Measurements from ENCODE around the gene PDZD7. TPM values are rescaled to one million over a fixed set of nuclear protein-coding genes. Genes with fewer than 3 reads are reported as not detected.

Gene PDZD7
- total RNA-seq, 1 donor from 2014 or later = 0.53 TPM

DNA sequence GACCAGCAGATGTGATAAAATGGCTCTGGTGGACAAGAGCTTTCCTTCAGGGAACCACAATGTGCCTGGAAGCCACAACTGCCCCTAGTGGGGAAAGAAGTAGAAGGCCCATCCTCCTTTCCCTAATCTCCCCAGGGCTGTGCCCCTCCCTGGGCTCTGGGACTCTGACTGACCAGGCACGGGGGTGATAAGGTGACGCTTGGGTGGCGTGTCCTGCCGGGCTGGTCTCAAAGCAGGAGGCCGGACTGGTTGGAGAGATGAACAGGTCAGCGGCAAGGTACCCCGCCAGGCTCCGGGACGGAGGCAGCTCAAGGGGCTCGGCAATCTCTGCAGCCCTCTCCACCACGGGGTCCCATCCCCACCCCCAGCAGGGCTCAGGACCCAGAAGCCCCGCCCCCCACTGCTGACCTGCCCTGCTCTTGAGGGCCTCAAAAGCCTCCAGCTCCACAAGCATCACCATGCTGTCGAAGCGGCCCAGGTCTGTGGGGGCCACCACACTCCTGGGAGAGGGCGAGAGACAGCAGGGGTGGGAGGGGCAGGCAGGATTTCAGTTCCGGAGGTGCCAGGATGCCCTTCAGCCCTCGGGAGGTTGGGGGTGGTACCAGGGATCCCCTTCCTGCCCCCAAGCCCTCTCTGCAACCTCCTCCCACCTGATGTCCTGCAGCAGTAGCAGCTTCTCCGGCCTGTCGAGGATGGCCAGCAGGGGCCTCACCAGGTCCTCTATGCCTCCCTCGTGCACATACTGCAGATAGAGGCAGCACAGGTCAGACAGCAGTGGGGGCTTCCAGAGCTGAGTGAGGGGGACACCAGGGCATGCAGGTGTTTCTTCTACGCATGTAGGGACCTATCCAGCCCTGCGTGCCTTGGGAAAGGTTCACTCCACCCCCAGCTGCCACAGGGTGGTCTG lies 19.2 kb downstream of the PDZD7 start:
- Histone ChIP-seq H3K9me3 (no peaks in the 10 kb centered on the region), H3K4me3 (no peak overlapping the region), H3K36me3 (peaks cover 7 to 9% of the 10 kb centered on the region in 2 donors), H3K4me1 (peaks cover 9 to 10% of the 10 kb centered on the region in 2 donors), H3K27me3 (no peaks in the 10 kb centered on the region), H3K27ac (no peak overlapping the region)
- TF ChIP-seq, protein P1, sequence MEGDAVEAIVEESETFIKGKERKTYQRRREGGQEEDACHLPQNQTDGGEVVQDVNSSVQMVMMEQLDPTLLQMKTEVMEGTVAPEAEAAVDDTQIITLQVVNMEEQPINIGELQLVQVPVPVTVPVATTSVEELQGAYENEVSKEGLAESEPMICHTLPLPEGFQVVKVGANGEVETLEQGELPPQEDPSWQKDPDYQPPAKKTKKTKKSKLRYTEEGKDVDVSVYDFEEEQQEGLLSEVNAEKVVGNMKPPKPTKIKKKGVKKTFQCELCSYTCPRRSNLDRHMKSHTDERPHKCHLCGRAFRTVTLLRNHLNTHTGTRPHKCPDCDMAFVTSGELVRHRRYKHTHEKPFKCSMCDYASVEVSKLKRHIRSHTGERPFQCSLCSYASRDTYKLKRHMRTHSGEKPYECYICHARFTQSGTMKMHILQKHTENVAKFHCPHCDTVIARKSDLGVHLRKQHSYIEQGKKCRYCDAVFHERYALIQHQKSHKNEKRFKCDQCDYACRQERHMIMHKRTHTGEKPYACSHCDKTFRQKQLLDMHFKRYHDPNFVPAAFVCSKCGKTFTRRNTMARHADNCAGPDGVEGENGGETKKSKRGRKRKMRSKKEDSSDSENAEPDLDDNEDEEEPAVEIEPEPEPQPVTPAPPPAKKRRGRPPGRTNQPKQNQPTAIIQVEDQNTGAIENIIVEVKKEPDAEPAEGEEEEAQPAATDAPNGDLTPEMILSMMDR (IDR thresholded peaks at IDR 0.05) = peak in 1 of 3 experiments; percentile 16
- DNase-seq (ENCODE audit: low spot score in 2 of 2) = no peak
- intact Hi-C loops (cut with DNase I) = loop anchor here (1.0 kb wide), 1 partner anchor 10 kb away; no protein-coding TSS in a partner anchor

DNA sequence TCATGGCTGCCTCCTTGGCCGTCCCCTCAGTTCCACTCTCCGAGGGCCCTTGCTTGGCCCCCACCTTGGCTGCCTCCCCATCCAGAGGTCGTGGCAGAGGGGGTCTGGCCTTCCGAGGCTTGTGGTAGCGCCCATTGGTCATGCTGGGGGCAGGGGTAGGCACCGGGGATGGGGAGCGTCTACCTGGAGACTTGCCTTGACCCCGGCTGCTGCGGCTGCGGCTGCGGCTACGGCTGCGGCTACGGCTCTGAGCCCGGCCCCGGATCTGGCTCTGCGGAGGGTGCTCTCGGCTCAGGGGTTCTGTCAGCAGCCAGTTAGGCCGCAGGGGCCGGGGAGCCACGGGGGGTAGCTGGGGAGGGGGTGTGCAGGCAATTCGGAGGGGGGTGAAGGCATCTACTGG lies 20.6 kb downstream of the PDZD7 start:
- no peak for DNase-seq (ENCODE audit: low spot score in 2 of 2)
- Histone ChIP-seq H3K9me3 (no peaks in the 10 kb centered on the region), H3K27me3 (no peaks in the 10 kb centered on the region), H3K4me3 (no peak overlapping the region), H3K4me1 (peaks cover 9 to 10% of the 10 kb centered on the region in 2 donors), H3K27ac (no peak overlapping the region), H3K36me3 (peaks cover 22 to 23% of the 10 kb centered on the region in 2 donors)
- intact Hi-C loops (cut with DNase I) = no loop called here
- TF ChIP-seq, protein P1 (IDR thresholded peaks at IDR 0.05) = no peak

DNA sequence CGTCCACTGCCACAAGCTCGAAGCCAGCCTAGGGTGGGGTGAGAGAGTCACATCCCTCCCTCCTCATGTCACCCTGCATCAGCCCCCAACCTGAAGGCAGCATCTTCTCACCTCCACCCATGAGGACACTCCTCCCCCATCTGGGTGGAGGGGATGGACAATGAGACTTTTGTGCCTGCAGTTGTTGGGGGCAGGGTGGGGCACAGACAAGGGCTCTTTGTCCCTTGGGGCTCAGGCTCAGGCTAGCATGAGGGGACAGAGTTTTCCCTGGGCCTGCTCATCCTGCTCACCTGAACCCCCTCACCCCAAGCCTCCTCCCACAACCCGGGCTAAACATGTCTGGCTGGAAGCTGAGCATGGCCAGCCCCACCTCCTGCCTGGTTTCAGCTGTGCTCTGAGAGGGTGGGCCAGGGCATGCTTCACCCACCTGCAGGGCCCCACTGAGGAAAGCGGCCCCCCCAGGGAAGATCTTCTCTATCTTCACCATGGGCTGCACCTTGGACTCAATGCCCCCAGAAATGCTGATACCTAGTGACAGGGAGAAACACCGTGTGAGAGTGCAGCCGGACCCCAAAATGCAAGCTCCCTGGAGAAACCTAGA lies 22.0 kb downstream of the PDZD7 start:
- H3K27me3 ChIP-seq = no peaks in the 10 kb centered on the region
- intact Hi-C loops (cut with DNase I) = loop anchor here (10.0 kb wide), 1 partner anchor 1636 kb away; the partner anchor contains the start of gene TRIM8
- H3K4me1 ChIP-seq = peaks cover 9 to 12% of the 10 kb centered on the region in 2 donors
- H3K27ac ChIP-seq = peak overlapping the region; percentile 41 to 45
- peaks cover 35 to 36% of the 10 kb centered on the region in 2 donors for H3K36me3 ChIP-seq
- TF ChIP-seq, protein P1 (IDR thresholded peaks at IDR 0.05) = no peak
- H3K9me3 ChIP-seq = no peaks in the 10 kb centered on the region
- no peak overlapping the region for H3K4me3 ChIP-seq
- DNase-seq (ENCODE audit: low spot score in 2 of 2) = peak in 1 of 2 donors; percentile 54

DNA sequence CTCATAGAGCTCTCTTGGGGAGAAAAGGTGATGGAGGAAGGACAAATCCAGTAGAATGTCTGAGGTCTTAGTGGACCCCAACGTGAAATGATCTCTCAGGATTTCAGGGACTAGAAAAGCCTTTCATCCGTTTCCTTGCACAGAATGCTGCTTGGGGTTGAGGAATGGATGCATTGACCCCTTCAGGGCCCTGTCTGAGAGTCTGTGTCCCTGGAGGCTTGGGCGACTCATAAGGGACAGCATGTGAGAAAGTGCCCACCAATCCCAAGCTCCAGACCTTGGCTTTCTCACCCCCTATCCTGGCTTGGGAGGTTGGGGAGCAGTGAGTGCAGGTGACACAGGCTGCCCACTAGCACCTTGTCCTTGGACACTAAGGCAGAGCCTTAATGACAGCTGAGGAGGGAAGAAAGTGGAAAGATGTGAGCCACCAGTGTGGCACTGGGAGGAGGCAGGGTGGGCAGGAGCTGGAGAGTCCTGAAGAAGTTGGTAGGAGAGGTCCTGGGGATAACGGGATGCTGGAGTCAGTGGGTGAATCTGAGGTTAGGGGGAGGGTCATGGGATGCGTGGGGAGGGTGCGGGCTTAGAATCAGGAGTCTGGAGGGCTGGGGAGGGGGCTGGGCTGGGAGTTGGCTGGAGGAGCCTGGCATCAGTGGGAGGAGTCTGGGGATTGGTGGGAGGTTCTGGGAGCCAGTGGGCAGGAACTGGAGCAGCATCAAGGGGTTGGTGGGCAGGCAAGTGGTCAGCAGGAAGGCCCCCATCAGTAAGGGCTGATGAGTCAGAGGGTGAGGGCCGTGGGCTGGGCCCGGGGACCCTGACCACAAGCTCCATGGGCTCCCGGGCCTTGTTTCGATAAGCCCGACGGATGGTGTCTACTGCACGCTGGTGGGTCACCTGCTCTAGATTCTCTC lies 22.8 kb downstream of the PDZD7 start:
- H3K9me3 ChIP-seq = no peaks in the 10 kb centered on the region
- H3K4me3 ChIP-seq = no peak overlapping the region
- TF ChIP-seq, protein P1 (IDR thresholded peaks at IDR 0.05) = no peak
- peak in 1 of 2 donors; percentile 61 for DNase-seq (ENCODE audit: low spot score in 2 of 2)
- no peaks in the 10 kb centered on the region for H3K27me3 ChIP-seq
- peak overlapping the region; percentile 41 to 45 for H3K27ac ChIP-seq
- intact Hi-C loops (cut with DNase I) = loop anchor here (10.0 kb wide), 1 partner anchor 1637 kb away; the partner anchor contains the start of gene TRIM8
- H3K4me1 ChIP-seq = peaks cover 8% of the 10 kb centered on the region in 2 donors
- peaks cover 42 to 44% of the 10 kb centered on the region in 2 donors for H3K36me3 ChIP-seq

All from ascending aorta (tissue), 2 donors.